ENCODE results near the gene PMEL. TPM values are rescaled to one million over a fixed set of nuclear protein-coding genes. Genes with fewer than 3 reads are reported as not detected.
"Not testable (repeated sequence)": the region's sequence is repeated elsewhere in the genome, so short reads cannot be mapped to it uniquely, and the experiment has no call there.

PMEL gene
- 0.06 and 0.12 TPM in 2 replicates for total RNA-seq (2014; rRNA removed; shearing (Covaris generic))

DNA sequence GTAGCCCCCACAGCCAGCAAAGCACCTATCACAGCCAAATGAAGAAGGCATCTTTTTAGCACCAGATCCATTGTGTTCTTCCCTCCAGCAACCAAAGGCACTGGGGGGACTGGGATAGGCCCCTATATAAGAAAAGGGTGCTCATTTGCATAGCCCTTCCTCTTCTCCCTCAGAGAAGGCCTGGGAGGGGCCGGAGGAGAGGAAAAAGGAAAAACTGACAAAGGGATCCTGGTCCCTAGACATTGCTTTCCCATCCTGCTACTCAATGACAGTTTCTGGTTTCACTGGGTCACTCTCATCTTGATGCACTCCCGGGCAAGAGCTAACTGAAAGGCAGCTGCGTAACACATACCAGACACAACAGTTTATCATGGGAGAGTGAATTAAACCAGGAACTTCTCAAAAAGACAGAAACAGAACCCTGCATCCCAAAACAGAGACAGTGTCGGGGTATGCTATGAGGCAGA is at the start of gene PMEL:
Gene PMEL (minus strand): TSS at position 102 of the 467 bp plus-strand sequence. CDS start 31 bp downstream, at position 71.
- no peak for DNase-seq (ENCODE audit: low read depth)

DNA sequence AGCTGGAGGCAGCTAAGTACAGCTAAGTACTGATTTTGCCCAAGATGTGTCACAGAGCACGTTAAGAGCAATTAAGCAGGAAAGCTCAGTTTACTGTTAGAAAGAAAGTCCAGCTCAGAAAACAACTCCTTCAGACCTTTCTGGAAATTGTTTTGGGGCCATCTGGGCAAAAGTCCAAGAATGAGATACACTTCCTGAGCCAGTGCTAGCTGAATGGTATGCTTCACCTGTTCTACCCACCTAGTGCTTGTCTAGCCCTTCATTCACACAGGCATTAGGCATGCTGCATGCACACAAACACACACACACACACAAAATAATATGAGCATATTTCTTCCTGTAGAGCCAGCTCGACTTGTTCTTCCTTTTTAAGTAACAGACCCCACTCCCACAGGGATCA is 48.4 kb upstream of the PMEL start:
- DNase-seq (ENCODE audit: low read depth): no peak

DNA sequence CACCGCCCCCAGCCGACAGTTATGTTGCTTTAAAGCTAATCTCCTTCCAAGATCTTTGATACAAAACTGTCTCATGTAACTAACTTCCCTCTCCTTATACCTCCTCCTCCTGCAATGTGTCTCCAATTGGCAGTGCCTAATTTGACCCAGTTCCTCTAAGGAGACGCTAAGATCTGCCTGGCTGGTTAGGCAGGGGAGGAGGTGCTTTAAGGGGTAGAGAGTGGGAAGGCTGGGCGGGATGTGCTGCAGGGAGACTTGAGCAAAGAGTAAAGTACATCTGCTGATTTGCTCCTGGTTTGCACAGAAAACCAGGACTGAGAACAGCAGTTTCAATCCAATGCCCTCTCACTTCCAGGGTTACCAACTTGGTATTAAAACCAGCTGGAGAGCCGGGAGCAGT is 47.6 kb upstream of the PMEL start:
- no peak for DNase-seq (ENCODE audit: low read depth)

DNA sequence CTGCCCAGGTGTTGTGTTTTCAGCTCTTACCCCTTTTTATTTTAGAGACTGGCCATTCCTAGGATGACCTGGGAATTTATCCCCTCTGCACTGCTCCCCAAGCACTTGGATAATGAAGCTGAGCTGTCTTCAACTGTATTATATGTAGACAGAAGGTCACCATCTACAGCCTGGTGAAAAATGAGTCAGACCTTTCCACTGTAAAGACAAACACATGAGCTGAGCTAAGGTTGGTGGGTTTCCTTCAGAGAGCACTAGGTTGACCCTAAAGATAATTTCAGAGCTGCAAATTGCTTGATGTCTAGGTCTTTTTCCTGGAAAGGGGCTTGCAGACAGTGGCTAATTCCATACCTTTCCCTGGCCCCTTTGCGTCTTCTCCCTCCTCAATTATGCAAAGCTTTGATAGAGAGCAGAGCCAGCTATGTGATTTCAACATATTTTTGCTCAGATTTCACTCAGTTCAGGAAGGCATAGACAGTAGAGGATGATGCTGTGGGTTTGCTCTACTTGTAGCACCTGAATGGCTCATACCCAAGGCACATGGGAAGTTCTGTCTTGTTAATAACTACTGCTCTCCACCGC is 45.8 kb upstream of the PMEL start:
- no peak for DNase-seq (ENCODE audit: low read depth)

DNA sequence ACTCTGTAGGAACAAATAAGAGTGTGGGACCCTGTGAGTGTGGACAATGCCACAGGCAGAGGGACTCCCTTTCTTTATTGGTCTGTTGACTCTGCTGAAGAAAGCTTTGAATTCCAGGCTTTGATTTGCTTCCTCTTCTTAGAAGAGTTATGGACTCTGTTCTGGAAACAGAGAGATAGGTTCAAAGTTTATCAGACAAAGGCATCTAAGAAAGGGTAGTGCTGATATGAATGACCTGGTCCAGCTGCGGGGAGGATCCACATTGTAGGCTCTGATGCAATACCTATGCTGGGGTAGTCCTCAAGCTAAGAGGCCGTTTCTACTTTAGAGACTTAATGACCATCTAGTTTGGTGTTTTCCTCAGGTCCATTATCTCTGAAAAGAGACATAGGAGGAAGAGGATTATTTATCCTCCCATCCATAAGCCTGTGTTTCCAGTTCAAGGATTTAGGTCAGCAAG is 44.3 kb upstream of the PMEL start:
- DNase-seq (ENCODE audit: low read depth): no peak

DNA sequence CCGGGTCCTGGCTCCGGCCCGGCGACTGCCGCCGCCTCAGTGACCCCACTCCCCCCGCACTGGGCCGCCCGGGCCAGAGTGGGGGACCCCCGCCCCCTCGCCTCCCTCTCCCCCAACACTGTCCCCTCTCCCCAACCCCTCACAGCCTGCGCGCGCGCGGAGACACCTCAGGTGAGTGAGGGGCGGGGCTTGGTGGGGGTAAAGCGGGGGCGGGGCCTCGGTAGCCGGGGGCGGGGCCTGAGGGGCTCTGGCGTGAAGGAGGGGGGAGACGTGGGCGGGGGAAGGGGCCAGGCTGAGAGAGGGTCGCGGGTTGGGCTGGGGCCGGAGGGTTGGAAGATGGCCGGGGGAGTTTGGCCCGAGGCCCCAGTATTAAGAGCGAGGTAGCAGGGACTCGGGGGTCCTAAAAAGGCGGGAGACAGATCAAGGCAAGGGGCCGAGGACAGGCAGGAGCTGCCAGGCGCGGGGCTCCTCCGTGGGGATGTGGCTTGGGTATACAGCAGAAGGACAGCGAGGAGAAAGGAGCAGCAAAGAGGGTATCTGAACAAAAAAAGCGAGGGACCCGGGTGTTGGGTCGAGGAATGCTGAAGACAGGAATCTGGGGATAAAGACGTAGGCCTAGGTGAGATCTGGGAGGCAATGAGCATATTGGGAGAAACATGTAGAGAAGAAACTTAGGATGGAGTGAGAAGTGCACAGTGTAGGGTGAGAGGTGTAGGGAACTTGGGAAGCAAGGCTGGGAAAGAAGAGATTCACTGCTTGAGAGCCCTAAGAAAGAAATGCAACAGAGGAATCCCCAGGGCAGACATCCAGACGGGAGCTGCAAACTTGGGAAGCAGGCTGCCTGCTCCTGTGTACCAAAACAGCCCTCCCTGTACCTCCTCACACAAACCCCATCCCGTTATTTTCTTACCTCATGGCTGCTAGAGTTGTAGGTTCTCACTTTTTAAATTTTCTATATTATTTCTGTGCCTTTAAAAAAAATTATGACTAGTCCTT is 42.0 kb upstream of the PMEL start:
- peak; percentile 46 for DNase-seq (ENCODE audit: low read depth)

DNA sequence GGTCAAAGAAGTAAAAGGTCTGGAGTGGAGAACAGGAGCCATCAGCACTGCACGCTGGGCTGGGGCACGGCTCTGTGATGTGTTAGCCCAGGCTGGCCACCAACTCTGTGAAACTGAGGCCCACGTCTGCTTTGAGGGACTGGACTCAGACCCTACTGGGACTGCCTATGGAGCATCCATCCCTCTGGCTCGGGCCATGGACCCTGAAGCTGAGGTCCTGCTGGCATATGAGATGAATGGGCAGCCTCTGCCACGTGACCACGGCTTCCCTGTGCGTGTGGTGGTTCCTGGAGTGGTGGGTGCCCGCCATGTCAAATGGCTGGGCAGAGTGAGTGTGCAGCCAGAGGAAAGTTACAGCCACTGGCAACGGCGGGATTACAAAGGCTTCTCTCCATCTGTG is 38.4 kb upstream of the PMEL start:
- no peak for DNase-seq (ENCODE audit: low read depth)

DNA sequence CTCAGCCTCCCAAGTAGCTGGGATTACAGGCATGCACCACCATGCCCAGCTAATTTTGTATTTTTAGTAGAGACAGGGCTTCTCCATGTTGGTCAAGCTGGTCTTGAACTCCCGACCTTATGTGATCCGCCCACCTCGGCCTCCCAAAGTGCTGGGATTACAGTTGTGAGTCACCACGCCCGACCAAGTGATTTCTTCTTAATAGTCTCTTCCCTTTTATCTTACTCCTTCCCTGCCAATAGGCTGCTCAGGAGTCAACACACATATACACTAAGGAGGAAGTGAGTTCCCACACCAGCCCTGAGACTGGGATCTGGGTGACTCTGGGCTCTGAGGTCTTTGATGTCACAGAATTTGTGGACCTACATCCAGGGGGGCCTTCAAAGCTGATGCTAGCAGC is 37.5 kb upstream of the PMEL start:
- not testable (repeated sequence) for DNase-seq (ENCODE audit: low read depth)

DNA sequence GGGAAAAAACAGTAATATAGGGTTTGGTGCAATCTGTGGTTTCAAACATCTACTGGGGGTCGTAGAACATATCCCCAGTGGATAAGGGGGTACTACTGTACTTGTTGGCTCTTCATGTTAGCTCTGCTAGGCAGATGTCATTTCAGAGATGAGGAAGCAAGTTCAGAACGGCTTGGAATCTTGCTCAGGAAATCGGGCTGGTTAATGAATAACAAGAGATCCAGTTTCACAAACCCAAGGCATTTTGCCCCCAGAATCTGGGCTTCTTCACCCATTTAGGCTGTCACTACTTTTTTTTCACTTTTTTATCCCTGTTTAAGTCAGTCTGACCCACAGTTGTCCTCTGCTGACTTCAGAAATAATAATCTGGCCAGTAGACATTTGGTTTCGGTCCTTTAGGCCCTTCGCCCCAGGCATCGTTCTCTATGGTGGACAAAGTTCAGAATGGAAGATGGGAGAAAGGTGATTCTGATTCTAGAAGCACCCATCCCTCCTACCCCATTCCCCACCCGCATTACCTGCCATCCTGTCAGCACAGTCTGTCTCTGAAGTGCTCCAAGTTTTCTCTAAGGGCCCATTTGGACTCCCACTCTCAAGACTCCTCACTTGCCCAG is 35.8 kb upstream of the PMEL start:
- no peak for DNase-seq (ENCODE audit: low read depth)

DNA sequence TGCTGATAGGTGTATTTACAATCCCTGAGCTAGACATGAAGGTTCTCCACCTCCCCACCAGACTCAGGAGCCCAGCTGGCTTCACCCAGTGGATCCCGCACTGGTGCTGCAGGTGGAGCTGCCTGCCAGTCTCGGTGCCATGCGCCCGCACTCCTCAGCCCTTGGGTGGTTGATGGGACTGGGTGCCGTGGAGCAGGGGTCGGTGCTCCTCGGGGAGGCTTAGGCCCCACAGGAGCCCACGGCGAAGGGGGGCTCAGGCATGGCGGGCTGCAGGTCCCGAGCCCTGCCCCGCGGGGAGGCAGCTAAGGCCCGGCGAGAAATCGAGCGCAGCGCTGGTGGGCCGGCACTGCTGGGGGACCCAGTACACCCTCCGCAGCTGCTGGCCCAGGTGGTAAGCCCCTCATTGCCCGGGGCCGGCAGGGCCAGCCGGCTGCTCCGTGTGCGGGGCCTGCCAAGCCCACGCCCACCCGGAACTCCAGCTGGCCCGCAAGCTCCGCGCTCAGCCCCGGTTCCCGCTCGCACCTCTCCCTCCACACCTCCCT is 34.2 kb upstream of the PMEL start:
- not testable (repeated sequence) for DNase-seq (ENCODE audit: low read depth)

DNA sequence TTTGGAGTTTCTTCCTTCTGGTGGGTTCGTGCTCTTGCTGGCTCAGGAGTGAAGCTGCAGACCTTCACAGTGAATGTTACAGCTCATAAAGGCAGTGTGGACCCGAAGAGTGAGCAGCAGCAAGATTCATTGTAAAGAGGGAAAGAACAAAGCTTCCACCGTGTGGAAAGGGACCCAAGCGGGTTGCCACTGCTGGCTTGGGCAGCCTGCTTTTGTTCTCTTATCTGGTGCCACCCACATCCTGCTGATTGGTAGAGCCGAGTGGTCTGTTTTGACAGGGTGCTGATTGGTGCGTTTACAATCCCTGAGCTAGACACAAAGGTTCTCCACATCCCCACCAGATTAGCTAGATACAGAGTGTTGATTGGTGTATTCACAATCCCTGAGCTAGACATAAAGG is 33.7 kb upstream of the PMEL start:
- DNase-seq (ENCODE audit: low read depth): not testable (repeated sequence)

DNA sequence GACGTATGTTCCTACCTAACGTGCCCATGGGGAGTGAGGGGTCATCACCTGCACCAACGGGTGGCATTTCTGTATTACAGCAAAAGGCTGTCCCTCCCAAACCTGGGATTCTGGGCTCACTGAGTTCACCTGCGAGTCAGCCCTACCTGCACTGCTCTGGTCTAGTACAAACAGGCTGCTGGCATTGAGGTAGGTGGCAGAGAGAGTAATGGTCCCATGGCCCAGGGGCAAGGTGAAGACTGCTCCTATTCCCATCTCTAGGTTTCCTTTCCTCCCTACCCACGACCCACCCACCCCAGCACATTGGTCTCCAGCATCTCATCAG is 31.7 kb upstream of the PMEL start:
- DNase-seq (ENCODE audit: low read depth): no peak

DNA sequence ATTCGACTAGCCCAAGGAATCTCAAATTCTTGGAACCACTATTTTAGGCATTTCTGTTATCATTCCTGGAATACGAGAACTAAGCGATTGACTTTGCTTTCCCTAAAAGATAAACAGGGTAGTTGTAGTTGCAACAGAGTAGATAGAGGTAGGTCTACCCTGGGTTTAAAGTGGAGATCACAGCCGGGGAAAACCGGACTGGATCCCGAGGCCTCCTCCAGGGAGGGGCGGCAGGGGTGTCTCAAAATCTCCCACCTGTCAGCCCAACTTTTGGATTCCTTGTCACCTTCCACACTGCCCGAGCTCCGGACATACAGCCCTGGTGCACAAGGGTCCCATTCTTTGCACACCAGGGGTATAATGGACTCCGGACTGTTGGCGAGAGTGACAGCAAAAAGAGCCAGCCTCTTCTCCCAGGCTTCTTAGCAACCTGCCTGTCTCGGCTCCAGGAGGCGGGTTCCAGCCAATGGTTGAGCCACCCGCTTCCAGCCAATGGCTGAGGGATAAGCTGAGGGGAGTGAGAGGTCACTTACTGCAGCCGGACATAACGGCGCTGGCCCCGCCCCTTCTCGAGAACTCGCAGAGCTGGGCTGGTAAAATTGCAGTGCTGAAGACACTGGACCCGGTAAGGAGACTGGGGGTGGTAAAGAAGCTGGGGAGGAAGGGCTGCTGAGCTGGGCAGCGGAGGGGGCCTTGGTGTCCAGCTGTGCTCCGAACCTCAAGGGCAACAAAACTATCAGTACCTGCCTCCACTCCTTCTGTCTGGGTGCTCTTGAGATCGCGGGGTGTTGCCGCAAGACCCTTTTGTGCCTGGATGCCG is 31.1 kb upstream of the PMEL start, which contains the start of gene SUOX:
Gene SUOX (plus strand): TSS at position 562 of the 820 bp plus-strand sequence. CDS start 4,946 bp downstream, outside the sequence.
- DNase-seq (ENCODE audit: low read depth): peak; percentile 98

DNA sequence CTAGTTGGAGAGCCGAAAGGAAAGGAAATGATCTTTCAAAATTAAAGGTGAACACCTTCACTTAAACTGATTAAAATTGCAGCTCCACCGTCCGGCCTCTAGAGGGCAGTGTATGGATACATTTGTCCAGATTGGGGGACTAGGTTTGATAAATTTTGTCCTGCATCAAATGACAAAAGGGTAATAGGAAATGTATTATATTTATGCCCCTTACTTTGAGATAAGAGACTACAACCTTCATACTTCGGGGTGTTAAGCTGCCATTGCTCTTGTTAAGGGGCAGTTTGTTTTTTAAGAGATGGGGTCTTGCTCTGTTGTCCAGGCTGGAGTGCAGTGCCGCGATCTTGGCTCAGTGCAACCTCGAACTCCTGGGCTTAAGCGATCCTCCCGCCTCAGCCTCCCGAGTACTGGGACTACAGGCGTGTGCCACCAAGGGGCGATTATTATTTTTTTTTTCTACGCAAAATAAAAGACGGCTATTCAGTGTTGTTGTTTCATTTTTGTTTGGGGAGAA is 30.4 kb upstream of the PMEL start:
- peak; percentile 61 for DNase-seq (ENCODE audit: low read depth)

DNA sequence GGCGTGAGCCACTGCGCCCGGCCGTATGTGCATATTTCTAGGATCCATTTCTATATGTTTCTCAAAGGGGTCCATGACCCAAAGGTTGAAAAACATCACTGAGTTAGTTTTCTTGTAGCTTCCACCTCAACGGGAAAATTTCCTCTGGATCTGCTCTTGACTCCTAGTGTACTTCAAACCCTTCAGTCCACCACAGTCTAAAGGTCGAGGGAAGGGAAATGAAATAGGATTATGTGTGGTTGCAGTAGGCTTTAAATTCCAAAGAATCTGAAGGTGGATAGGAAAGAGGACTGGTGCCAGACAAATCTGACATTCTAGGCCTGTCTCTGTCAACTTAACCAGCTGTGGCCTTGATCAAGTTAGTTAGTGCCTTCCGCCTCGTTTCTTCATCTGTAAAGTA is 29.5 kb upstream of the PMEL start:
- DNase-seq (ENCODE audit: low read depth): no peak

DNA sequence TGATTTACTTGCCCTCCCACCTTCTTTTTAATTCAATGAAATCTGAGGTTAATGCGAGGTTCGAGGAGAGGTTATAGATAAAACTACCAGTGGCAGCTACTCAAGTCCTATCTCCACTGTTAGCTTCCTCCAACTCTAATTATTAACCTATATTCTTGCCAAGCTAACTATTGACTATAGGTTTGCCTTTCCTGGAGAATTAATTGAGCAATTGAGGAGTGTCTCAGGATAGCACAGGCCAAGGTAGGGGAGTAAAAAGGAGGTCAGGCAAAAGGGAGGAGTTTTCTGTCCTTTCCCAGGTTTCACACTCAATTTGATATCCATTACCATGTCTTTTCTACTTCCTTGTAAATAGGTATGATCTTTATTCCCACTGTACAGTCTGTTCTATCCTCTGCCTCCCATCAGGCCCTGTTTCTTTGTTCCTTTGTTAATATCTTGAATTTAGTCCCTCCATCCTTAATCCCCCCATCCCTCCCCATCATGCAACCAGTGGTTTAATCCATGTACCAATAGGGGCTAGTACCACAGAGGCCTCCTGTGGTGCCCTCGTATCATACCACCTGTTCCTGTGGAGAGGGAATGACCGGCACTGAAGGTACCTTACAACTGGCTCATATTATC is 27.5 kb upstream of the PMEL start:
- no peak for DNase-seq (ENCODE audit: low read depth)

DNA sequence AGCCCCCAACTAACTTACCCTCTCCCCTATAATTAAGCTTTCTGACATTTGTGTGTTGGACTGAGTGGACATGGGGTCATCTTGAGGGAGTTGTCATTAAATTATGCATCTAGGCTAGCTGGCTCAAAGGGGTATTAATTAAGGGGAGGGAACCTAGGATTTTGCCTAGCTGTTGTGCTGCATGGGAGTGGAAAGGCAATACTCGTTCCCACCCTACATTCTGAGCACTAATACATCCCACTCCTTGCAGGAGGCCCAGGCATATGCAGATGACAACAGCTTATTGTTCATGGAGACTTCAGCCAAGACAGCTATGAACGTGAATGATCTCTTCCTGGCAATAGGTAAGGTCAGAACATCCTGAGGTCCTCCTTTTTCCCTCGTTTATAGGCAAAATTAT is 25.3 kb upstream of the PMEL start:
- no peak for DNase-seq (ENCODE audit: low read depth)

DNA sequence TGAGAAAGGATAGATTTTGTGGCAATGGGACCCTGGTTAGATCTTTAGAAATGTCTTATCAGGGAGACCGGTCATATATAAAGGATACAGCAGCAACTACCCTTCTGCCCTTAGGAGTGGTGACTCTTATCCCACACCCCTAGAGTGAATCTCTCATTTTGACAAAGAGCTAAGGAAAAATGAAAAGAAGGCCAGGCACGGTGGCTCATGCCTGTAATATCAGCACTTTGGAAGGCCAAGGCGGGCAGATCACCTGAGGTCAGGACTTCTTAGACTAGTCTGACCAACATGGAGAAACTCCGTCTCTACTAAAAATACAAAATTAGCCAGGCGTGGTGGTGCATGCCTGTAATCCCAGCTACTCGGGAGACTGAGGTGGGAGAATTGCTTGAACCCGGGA is 20.1 kb upstream of the PMEL start:
- DNase-seq (ENCODE audit: low read depth): not testable (repeated sequence)

DNA sequence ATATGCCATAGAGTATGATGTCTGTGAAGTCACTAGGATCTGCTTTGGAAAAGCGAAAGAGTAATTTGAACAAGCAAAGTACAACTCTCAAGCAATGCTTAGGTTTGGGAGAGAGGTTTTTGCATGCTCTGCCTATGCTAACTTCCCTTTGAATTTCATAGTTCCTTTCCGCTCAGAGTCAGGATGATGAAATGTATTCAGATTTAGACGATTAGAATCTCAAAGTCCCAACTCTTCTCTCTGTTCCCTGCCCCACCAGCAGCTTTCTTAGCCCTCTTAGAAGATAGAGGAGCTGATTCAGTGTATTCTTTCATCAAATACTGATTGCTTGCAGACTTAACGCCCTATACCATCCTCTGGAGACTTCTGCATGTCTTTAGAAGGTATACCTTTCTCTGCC is 19.5 kb upstream of the PMEL start:
- no peak for DNase-seq (ENCODE audit: low read depth)

DNA sequence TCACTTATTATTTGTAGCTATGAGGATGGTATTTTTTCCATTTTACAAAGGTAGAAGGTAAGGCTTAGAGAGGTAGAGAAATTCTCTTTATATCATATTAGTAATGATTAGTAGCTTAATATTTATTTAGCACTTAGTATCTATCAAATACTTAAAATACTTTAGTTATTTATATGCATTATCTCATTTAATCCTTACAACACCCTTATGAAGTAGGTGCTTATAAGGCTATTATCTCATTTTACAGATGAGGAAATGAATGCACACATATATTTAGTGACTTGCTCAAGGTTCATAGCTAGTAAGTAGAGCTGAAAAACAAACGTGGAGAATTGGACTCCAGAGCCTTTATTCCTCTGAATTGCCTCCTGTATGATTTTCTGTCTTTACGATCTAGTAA is 19.0 kb upstream of the PMEL start:
- no peak for DNase-seq (ENCODE audit: low read depth)

All from Daoy (cell line).